ENCODE results near the gene CEP97.

The CEP97 gene

GRCh38 chr3:101817992-101818391 lies 93.6 kb downstream of the CEP97 start:
- DNase-seq, result no peak

GRCh38 chr3:101819649-101820206 lies 95.3 kb downstream of the CEP97 start:
- DNase-seq, result no peak

All from DMS79 (cell line).